Ishikawa (cell line): Measurements from ENCODE around the gene TSPOAP1.

Source experiments
- CEBPB ChIP-seq: IDR thresholded peaks from 2 replicates; pipeline ENCODE4 v1.6.1; 2012
- CREB1 ChIP-seq: IDR thresholded peaks from 2 replicates; pipeline ENCODE4 v1.6.1; 2012; ENCODE audit warnings: low read depth
- EGR1 ChIP-seq: IDR thresholded peaks from 2 replicates; pipeline ENCODE4 v1.6.1; 2012
- EP300 ChIP-seq: IDR thresholded peaks from 2 replicates; pipeline ENCODE4 v1.6.1; 2012; ENCODE audit warnings: borderline replicate concordance
- FOXM1 ChIP-seq: IDR thresholded peaks from 2 replicates; pipeline ENCODE4 v1.6.1; 2012; ENCODE audit warnings: low read depth, borderline replicate concordance
- MAX ChIP-seq: IDR thresholded peaks from 2 replicates; pipeline ENCODE4 v1.6.1; 2012
- RAD21 ChIP-seq: IDR thresholded peaks from 2 replicates; pipeline ENCODE4 v1.6.1; 2012; ENCODE audit warnings: low read depth
- REST ChIP-seq: IDR thresholded peaks from 2 replicates; pipeline ENCODE4 v1.6.1; 2012; ENCODE audit warnings: low read depth, mild to moderate bottlenecking
- TAF1 ChIP-seq: IDR thresholded peaks from 2 replicates; pipeline ENCODE4 v1.6.1; 2012; ENCODE audit warnings: low read depth, mild to moderate bottlenecking
- TEAD4 ChIP-seq: IDR thresholded peaks from 2 replicates; pipeline ENCODE4 v1.6.1; 2012
- YY1 ChIP-seq: IDR thresholded peaks from 2 replicates; pipeline ENCODE4 v1.6.1; 2012; ENCODE audit warnings: low read depth
- ZBTB7A ChIP-seq: IDR thresholded peaks from 2 replicates; pipeline ENCODE4 v1.6.1; 2012; ENCODE audit warnings: low read depth

GRCh38 chr17:58328195-58329034 is at the start of gene TSPOAP1:
- TF ChIP-seq TEAD4 (no peak), MAX (no peak), EP300 (no peak), RAD21 (no peak), EGR1 (no peak), REST (no peak), TAF1 (no peak), YY1 (no peak), FOXM1 (no peak), CEBPB (no peak), CREB1 (no peak), ZBTB7A (no peak)
